Occipital lobe (tissue), 2 donors: ENCODE data around the gene CLNS1A. TPM values are rescaled to one million over a fixed set of nuclear protein-coding genes. Genes with fewer than 3 reads are reported as not detected.
"Not testable (repeated sequence)": the region's sequence is repeated elsewhere in the genome, so short reads cannot be mapped to it uniquely, and the experiment has no call there.

Experiments
- DNase-seq: peaks from one replicate; lab custom pipeline; 2025; lab: John Stamatoyannopoulos, UW
- total RNA-seq: library from RNA; depleted of rRNA; stranded (reverse); fragments of >200 nt; gene quantifications from one replicate; pipeline ENCODE4 v1.2.3, GENCODE V29; 2014

Gene CLNS1A
- total RNA-seq, 1 donor from 2014 or later: 177 TPM

GRCh38 chr11:77619576-77620198 lies 17.9 kb downstream of the CLNS1A start:
- no peak for DNase-seq

DNA sequence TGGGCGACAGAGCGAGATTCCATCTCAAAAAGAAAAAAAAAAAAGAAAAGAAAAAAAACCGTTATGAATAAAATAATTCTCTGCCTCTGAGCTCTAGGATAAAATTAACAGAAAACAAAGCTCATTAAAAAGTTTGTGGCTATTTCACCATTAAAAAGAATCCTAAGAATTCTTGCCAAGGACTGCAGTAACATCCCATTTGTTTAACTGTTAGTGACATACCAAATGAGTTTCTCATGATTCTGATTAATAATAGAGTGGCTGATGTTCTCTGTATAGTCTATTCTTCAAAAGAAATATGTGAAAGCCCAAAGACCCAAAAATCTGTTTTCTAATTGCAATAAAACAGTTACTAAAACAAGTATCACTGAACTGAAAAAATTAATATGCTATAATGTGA lies 19.7 kb downstream of the CLNS1A start:
- DNase-seq: no peak

- DNase-seq: no peak
These were observed 25.7 kb downstream of the CLNS1A start for GRCh38 chr11:77611921-77612320.

DNA sequence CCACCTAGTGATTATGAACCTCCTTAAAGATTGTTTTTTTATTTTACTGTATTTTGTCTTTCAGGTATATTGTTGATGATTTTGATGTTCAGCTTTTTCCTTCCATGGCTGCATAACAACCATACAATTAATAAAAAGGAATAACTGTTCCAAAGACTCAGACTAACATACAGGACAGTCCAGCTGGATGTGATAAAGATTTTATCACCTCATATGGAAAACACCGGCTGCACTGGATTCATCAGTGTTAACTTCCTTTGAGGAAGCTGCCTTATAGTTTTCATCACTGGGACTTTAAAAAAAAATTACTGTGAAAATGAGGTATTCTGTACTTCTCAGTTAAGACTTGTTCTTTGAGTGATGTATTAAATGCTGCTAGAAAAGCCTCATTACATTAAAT lies 28.4 kb downstream of the CLNS1A start:
- DNase-seq: no peak

GRCh38 chr11:77604281-77604680 lies 33.3 kb downstream of the CLNS1A start:
- no peak for DNase-seq

DNA sequence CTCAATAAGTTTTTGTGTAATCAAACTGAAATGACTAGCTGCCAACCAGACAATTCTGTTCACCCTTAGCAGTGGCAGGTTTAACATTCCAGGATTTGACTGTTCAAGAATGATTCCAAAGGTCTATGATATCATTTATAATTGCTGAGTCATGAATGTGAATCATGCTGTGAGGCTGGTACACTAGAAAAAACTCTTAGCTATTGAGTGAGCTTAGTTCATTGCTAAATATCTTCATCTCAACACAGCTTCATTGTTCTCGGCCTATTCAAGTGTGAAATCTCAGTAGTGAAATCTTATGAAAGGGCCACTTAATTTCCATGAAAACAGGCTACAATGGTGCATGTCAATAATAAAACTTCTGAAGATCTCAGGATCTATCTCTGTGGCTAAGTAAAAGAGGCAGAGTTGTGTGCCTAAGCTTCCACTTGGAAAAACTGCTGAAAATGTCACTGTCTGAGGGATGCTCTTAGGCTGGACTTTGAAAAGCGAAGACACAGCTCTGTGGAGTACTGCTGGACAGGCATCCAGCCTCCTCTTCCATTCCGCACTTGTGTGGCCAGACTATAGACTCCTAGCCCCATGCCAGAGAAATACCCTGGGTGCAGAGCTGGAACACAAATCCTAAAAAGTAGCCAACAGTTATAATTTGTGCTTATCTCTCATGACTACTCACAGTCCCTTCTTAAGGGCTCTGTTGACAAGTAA lies 35.1 kb downstream of the CLNS1A start:
- DNase-seq: no peak

GRCh38 chr11:77598195-77598594 lies 39.4 kb downstream of the CLNS1A start:
- DNase-seq: no peak

DNA sequence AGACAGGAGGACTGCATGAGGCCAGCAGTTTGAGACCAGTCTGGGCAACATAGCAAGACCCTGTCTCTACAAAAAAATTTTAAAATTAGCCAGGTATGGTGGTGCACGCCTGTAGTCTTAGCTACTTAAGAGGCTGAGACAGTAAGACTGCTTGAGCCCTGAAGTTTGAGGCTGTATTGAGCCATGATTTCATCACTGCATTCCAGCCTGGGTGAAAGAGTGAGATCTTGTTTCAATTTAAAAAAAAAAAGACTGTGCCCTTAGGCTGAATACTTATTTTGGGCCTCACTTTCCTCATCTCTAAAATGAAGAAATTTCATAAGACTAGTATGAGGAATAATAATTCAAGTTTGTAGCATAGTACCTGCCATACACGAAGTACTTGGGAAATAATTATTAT lies 41.0 kb downstream of the CLNS1A start:
- DNase-seq: no peak

DNA sequence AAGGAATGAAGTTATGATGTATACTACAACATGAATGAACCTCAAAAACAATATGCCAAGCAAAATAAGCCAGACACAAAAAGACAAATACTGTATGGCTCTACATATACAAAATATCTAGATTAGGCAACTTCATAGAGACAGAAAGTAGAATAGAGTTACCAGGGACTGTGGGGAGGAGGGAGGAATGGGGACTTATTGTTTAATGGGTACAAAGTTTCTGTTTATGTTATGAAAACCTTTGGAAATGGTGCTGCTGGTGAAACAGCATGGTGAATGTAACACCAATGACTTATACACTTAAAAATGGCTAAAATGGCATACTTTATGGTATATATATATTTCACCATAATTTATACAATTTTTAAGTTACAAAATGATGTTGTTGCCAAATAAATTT lies 43.7 kb downstream of the CLNS1A start:
- no peak for DNase-seq

GRCh38 chr11:77592727-77593126 lies 44.9 kb downstream of the CLNS1A start:
- no peak for DNase-seq

DNA sequence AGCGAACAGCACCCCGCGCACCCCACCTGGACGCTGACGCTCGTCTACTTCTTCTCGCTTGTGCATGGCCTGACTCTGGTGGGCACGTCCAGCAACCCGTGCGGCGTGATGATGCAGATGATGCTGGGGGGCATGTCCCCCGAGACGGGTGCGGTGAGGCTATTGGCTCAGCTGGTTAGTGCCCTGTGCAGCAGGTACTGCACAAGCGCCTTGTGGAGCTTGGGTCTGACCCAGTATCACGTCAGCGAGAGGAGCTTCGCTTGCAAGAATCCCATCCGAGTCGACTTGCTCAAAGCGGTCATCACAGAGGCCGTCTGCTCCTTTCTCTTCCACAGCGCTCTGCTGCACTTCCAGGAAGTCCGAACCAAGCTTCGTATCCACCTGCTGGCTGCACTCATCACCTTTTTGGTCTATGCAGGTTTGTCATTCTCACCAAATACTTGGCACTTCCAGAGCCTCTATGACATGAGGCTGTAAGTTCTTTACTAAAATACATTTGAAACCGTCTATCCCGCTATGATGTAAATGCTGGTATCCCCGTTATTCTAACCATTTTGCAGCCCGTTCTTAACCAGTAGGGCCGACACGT lies 47.3 kb downstream of the CLNS1A start:
- peak; percentile 76 for DNase-seq

DNA sequence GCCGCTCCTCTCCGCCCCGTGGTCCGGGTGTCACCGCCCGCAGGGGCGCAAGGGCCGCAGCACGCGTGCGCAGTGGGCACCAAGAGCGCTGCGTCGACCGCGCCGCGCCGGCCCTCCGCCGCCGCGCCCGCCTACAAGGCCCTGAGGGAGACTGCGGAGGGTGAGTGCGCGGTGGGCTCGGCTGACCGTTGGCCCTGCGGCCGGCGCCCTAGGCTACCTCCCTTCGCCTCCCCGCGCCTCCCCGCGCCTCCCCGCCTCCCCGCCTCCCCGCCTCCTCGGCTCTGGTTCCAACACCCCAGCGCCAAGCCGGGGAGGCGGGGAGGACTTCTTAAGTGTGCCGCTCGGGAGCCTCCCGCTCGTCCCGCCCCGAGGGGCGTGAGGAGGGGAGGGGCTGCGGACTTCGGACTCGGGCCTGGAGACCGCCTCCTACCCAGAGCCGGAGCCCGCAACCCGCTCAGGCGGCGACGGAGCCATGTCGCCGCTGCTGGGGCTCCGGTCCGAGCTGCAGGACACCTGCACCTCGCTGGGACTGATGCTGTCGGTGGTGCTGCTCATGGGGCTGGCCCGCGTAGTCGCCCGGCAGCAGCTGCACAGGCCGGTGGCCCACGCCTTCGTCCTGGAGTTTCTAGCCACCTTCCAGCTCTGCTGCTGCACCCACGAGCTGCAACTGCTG lies 47.9 kb downstream of the CLNS1A start, which contains the start of gene AQP11:
Gene AQP11, plus strand, starts transcription at position 433 of the 673 bp plus-strand sequence. Its CDS starts 40 bp downstream, at position 473.
- DNase-seq: peak; percentile 83

DNA sequence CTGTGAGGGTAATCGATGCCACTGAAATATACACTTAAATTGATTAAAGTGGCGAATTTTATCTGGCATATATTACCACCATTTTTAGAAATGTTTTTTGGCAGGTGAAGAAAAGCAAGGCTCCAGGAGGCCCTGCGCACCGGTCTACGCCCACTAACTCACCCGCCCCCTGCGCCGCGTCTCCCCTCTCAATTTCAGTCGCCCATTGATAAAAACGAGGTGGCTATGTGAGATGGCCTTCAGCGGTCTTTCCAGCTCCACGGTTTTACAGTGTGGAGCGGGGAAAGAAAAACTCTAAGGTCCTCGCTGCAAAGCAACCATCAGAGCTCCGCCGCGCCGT lies 48.4 kb downstream of the CLNS1A start:
- DNase-seq: no peak

DNA sequence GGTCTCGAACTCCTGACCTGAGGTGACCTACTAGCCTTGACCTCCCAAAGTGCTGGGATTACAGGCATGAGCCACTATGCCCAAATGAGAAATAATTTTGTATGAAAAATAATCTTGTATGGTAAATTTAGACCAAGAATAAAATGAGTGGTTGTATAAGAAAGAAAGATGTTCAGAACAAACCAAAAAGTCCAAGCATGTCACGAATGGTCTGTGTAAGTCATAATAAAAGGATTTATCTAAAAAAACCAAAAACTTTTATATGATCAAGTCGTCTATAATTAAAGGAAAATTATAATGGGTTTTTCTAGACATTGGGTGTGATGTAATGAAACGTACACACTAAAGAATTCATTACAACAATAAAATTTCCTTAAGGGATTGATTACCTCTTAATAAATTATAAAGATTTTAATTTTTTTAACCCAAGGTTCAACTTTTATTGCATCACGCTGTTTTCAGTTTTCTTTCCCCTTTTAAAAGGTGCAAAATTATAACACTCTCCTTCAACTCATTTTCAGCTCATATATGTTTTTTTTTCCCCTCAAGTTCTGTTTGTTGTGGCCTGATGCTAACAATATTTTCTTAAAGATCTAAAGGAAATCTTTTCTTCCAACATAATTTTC lies 56.8 kb downstream of the CLNS1A start:
- DNase-seq: no peak

DNA sequence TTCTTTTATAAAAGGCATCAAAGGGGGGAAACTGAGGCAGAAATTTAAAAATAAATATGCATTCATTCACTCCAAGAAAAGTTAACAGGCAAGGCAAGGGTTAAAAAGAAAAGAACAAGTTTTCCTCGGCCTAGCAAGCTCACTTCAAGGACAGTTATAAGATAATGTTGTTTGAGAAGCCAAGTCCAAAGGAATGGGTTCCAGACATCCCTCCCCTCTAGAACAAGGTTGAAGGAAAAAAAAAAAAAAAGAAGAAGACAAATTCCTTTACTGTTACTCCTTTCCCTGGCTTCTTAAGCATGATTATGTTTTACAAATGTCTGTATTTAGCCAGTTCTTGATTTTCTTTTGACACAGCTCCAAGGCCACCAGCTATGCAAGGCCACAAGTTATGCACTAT lies 62.2 kb downstream of the CLNS1A start:
- not testable (repeated sequence) for DNase-seq

DNA sequence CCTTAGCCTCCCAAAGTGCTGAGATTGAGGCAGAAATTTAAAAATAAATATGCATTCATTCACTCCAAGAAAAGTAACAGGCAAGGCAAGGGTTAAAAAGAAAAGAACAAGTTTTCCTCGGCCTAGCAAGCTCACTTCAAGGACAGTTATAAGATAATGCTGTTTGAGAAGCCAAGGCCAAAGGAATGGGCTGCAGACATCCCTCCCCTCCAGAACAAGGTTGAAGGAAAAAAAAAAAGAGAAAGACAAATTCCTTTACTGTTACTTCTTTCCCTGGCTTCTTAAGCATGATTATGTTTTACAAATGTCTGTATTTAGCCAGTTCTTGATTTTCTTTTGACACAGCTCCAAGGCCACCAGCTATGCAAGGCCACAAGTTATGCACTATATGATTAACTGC lies 66.7 kb downstream of the CLNS1A start:
- not testable (repeated sequence) for DNase-seq

DNA sequence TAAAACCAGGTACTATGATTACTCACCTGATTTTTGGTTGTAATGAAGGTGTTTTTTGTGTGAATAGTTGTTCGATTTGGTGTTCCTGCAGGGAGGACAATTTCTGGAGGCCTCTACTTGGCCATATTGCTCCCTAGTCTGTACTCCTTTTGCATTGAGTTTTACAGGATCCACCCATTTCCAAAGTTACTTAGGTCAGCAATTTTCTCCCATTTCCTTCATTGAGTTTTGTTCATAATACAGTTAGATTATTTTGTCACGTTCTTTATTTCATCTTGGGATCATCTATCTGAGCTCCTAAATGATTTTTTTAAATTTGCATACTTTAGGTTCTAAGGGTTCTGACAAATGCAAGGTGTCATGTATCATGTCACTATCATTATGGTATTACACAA lies 67.9 kb downstream of the CLNS1A start:
- DNase-seq: no peak

- DNase-seq: no peak
These were observed 68.5 kb downstream of the CLNS1A start for GRCh38 chr11:77568916-77569675.

DNA sequence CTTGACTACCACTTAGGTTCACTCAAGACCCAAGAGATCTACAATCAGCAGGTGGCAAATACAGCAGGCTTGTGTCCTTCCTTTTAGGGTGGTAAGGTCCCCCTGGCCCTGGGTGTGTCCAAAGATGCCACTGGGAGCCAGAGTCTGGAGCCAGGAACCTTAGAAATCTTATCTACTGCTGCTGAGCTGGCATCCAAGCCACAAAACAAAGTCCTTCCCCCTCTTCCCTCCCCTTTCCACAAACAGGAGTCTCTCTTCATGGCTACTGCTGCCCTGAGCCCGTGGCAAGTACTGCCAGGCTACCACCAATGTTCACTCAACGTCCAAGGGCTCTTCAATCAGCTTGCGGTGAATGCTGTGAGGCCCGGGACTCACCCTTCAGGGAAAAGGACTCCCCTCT lies 69.3 kb downstream of the CLNS1A start:
- DNase-seq: no peak
